ENCODE data around the gene IGSF9B.
"Not testable (repeated sequence)": the region's sequence is repeated elsewhere in the genome, so short reads cannot be mapped to it uniquely, and the experiment has no call there.

IGSF9B gene, protein sequence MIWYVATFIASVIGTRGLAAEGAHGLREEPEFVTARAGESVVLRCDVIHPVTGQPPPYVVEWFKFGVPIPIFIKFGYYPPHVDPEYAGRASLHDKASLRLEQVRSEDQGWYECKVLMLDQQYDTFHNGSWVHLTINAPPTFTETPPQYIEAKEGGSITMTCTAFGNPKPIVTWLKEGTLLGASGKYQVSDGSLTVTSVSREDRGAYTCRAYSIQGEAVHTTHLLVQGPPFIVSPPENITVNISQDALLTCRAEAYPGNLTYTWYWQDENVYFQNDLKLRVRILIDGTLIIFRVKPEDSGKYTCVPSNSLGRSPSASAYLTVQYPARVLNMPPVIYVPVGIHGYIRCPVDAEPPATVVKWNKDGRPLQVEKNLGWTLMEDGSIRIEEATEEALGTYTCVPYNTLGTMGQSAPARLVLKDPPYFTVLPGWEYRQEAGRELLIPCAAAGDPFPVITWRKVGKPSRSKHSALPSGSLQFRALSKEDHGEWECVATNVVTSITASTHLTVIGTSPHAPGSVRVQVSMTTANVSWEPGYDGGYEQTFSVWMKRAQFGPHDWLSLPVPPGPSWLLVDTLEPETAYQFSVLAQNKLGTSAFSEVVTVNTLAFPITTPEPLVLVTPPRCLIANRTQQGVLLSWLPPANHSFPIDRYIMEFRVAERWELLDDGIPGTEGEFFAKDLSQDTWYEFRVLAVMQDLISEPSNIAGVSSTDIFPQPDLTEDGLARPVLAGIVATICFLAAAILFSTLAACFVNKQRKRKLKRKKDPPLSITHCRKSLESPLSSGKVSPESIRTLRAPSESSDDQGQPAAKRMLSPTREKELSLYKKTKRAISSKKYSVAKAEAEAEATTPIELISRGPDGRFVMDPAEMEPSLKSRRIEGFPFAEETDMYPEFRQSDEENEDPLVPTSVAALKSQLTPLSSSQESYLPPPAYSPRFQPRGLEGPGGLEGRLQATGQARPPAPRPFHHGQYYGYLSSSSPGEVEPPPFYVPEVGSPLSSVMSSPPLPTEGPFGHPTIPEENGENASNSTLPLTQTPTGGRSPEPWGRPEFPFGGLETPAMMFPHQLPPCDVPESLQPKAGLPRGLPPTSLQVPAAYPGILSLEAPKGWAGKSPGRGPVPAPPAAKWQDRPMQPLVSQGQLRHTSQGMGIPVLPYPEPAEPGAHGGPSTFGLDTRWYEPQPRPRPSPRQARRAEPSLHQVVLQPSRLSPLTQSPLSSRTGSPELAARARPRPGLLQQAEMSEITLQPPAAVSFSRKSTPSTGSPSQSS (N-terminal part only)

DNA sequence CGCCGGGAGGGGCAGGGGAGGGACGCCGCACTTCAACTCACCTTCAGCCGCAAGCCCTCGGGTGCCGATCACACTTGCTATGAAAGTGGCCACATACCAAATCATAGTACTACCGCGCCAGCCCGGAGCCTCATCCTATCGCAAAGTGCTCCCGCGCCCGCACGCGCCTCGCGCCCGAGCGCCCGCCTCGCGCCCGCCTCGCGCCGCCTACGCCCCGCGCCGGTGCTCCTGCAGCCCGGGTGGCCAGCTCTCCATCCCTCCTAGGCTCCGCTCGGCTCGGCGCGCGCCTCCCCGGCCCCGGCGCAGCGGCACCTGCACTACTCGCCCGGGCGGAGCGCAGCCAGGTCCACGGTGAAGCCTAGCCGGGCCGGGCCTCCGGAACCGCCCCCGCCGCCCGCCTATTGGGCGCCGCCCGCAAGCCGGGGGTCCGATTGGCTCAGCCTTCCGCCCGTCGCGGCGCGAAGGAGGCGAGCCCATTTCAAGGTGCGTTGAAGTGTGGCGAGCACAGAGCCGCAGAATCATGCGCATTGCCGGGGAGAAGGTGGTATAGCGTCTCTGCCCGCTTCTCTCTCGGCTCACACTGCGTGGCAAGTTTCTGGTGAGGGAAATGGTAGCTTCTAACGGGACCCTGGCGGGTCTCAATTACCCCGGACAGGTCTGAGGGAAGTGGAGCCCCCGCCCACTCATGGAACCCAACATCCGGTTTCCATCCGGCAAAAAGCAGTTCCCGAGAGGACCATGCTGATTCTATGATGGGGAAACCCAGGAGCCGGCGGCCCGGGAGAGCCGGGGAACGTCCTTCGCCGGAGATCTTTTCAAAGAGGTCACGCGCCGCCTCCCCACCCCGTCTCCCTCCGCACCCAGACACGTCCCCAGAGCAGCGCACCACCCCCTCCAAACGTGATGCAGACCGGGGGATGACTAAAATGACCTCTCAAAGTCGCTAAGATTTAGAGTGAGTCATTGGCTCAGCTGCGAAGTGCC, at the start of gene IGSF9B:
Gene IGSF9B (minus strand): TSS at position 319 of the 984 bp plus-strand sequence. CDS start 214 bp downstream, at position 105.
- DNase-seq (ENCODE audit: low read depth) = peak; percentile 59

DNA sequence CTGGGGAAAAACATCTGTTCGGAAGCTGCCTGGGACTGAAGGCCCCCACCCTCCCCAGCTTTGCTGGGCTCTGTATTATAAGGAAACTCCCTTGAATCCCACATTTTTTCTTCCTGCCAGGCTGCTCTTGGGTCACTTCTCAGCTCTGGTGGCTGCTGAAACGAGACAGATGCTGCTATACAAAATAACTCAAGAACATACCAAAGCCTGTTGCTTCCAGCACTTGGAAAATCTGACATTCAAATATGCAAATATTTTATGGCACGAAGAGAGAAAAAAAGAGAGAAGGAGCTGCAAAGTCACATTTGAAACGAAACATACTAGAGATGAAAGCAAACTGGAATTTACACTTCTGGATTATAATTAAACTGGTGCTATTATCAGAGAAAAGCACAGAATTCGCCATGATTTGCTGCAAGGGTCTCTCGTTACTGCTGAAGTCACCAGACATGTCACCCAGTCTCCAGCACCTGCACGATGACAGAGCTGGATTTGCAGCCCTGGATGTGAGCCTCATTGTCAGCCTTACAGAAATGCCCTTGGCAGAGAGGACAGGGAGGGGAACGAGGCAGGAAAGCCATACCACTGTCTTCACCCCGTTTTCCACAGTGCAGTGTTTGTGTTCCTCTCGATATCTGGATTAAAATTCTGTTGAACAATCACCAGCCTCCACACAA, 47.9 kb upstream of the IGSF9B start:
- no peak for DNase-seq (ENCODE audit: low read depth)

- no peak for DNase-seq (ENCODE audit: low read depth)
Measured at GRCh38 chr11:134003792-134004495, 47.2 kb upstream of the IGSF9B start.

DNA sequence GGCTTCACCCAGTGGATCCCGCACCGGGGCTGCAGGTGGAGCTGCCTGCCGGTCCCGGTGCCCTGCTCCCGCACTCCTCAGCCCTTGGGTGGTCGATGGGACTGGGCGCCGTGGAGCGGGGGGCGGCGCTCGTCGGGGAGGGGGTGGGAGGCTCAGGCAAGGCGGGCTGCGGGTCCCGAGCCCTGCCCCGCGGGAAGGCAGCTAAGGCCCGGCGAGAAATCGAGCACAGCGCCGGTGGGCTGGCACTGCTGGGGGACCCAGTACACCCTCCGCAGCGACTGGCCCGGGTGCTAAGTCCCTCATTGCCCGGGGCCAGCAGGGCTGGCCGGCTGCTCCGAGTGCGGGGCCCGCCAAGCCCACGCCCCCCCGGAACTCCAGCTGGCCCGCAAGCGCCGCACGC, 46.1 kb upstream of the IGSF9B start:
- DNase-seq (ENCODE audit: low read depth) = not testable (repeated sequence)

DNA sequence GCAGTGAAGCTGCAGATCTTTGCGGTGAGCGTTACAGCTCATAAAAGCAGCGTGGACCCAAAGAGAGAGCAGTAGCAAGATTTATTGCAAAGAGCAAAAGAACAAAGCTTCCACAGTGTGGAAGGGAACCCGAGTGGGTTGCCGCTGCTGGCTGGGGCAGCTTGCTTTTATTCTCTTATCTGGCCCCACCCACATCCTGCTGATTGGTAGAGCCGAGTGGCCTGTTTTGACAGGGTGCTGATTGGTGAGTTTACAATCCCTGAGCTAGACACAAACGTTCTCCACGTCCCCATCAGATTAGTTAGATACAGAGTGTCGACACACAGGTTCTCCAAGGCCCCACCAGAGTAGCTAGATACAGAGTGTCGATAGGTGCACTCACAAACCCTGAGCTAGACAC, 45.6 kb upstream of the IGSF9B start:
- DNase-seq (ENCODE audit: low read depth) = not testable (repeated sequence)

GRCh38 chr11:134001596-134001995, 44.8 kb upstream of the IGSF9B start:
- DNase-seq (ENCODE audit: low read depth) = no peak

DNA sequence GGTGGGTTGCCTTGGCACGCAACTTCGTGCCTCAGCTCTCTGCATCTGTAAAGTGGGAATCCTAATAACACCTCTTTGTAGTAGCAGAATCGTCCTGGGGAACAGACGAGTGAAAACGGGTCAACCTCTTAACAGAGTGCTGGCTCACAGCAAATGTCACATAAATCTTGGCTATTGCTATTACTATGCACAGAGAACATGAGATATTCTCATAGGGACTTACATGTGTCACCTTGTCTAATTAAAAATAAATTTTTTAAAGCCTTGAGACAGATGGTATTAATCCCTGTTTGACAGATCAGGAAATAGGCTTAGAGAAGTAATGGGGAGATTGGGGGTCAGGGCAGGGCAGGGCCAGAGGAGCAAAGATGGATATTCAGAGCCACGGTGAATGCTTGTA, 44.3 kb upstream of the IGSF9B start:
- DNase-seq (ENCODE audit: low read depth) = no peak

DNA sequence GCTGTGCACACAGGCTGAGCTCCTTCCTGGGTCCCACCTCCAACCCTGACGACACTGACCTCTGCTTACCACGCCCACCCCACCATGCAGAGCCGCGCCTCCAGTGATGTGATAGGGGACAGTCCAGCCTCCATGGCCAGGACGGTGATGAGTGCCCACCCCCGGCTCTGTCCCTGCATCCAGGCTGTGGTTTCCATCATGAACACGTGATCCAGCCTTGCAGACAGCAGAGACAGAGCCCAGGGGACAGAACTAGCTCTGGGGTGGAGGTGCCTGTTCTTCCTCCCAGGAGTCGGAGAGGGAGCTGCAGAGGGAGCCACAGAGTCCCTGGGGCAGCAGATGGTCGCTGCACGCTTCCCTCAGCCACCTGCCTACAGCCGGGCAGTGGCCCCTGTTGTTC, 42.6 kb upstream of the IGSF9B start:
- no peak for DNase-seq (ENCODE audit: low read depth)

- no peak for DNase-seq (ENCODE audit: low read depth)
Measured at GRCh38 chr11:133997554-133997953, 40.8 kb upstream of the IGSF9B start.

GRCh38 chr11:133996671-133997070, 39.9 kb upstream of the IGSF9B start:
- no peak for DNase-seq (ENCODE audit: low read depth)

GRCh38 chr11:133995066-133995465, 38.3 kb upstream of the IGSF9B start:
- DNase-seq (ENCODE audit: low read depth) = no peak

GRCh38 chr11:133993921-133994320, 37.2 kb upstream of the IGSF9B start:
- no peak for DNase-seq (ENCODE audit: low read depth)

DNA sequence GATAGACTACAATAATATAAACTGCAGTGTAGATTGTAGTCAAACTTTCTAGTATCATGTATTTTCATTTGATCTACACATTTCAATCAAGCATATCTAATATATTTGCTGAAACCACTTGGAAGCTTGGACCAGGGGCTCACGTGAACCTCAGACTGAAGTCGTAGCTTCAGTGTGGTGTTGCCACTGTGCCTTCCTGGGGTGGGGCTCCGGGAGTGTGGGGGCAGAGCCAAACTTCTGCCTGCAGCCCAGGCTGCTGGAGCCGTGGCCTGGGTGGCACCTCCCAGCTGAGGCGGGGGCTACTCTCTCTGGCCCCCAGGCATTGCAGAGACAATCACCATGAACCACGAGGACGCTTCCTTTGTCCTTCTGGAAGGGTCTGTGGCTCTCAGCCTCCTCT, 36.3 kb upstream of the IGSF9B start:
- no peak for DNase-seq (ENCODE audit: low read depth)

- no peak for DNase-seq (ENCODE audit: low read depth)
Measured at GRCh38 chr11:133992121-133992520, 35.4 kb upstream of the IGSF9B start.

DNA sequence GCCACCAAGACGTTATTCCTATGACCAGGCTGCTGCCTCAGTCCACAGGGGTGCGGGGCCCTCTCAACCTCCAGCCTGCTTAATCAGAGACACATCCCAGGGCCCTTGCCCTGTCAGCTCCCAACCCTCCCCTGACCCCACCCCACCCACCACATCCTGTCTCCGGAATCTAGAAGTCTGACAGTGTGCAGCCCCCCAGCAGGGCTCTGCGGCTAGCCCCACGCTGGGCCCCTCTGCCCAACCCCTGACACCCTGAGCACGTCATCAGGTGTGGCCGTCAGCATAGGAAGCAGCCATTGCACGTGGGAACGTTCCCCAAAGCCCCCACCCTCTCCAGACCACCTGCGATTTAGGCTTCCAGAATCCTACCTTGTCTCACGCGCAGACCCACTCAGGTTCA, 34.3 kb upstream of the IGSF9B start:
- DNase-seq (ENCODE audit: low read depth) = no peak

GRCh38 chr11:133990501-133990900, 33.7 kb upstream of the IGSF9B start:
- DNase-seq (ENCODE audit: low read depth) = no peak

- DNase-seq (ENCODE audit: low read depth) = no peak
Measured at GRCh38 chr11:133988686-133989410, 32.1 kb upstream of the IGSF9B start.

DNA sequence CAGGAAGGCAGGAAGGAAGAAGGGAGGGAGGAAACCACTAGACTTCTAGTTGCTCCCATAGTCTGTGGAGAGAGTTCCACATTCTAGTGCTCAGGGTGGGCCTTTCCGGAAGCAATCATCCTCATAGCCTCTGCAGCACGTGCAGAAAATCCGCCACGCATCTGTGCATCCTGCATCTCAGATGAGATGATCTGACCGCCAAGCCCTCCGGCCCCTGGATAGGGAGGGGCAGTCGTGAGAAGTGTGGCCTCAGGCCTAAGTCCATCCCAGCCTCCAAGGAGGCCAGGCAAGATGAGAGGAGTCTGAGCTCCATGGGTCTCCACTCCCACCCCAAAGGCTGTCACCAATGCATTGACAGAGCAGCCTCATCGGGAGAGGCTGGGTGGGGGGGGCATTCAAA, 30.4 kb upstream of the IGSF9B start:
- DNase-seq (ENCODE audit: low read depth) = no peak
